Stimulated activated CD8-positive, alpha-beta memory T cell treated with anti-CD3 and anti-CD28 coated beads, Interleukin-4, amount 100 ng/mL, for 1 hour (primary cell): ENCODE data around the gene SLC38A7.
"Not testable (repeated sequence)": the region's sequence is repeated elsewhere in the genome, so short reads cannot be mapped to it uniquely, and the experiment has no call there.

Source experiments
- DNase-seq, 2 donors: peaks; one replicate each; pipeline ENCODE4 v3.0.0-alpha.2; 2020; ENCODE audit warnings: low read depth in 2 of 2, low spot score in 1 of 2

SLC38A7 gene

DNA sequence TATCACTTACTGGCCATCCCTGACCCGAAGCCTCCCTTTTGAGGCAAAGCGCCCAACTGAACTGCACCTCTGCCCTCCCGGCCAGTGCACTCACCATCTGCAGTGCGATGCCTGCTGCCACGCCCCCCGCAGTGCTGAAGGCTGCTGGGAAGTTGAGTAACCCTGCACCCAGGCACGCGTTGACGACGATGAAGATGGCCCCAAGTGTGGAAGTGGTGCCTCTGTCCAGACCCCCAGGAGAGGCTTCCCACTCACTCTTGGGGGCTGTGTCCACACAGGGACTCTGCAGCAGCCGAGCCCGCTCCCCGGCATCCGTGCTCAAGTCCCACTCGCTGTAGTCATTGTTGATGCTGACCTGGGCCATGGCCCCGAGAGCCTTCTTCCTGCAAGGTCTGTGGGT, 4.8 kb downstream of the SLC38A7 start:
- DNase-seq, result no peak

DNA sequence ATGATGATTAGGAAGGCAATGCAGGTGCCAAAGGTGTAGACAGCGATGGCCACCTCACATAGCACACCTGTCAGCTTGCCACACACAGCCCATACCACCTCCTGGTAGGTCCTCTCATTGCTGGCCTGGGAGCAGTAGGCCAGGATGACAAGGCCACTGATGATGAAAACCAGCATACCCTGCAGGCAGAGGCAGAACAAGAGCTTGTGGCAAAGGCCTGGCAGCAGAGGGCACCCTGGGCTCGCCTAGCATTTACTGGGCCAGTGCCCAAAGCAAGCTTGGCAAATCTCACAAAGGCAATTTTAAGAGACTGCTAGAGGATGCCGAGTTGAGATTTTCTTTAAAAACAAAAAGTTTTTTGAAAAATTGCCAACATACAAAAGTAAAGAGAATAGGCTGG, 5.9 kb downstream of the SLC38A7 start:
- DNase-seq, result no peak

DNA sequence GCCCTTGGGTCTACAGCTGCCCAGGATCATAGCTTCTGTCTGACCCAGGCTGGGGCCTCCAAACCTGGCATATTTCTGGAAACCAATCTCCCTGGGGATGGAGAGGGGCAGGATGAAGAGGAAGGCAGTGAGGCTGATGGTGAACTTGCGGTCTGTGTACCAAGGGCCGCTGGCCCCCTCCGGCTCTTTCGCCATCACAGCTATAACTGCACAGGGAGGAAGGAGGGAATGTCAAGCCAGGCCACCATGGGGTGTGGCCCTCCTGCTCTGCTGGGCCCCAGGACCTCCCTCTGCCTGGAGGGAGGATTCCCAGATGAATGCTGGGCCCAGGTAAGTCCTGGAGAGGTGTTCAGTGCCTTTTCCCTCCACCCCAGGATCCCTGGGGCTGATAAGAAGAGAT, 6.3 kb downstream of the SLC38A7 start:
- DNase-seq, result no peak

GRCh38 chr16:58670946-58671583, 13.5 kb downstream of the SLC38A7 start:
- no peak for DNase-seq

DNA sequence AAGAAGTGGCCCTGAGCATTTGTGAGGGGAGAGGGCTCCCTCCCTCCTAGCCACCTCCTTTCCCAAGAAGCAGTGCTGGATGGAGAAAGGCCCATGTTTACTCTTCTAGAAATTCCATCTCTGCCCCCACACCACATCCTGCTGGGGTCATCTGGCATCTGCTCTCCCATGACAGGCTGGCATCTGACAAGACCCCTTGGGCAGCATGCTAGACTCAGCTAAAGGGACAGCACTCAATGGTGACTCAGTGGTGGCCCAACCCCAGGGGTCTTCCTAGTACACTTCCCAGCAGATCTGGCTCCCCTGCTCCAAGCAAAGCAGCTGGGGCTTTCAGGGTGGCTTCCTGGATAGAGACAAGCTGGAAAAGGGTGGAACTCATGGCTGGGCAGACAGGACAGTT, 14.4 kb downstream of the SLC38A7 start:
- DNase-seq, result no peak

- no peak for DNase-seq
Measured at GRCh38 chr16:58665200-58665599, 19.4 kb downstream of the SLC38A7 start.

- DNase-seq, result no peak
Measured at GRCh38 chr16:58661199-58661830, 23.3 kb downstream of the SLC38A7 start.

- DNase-seq, result not testable (repeated sequence)
Measured at GRCh38 chr16:58659911-58660310, 24.7 kb downstream of the SLC38A7 start.

GRCh38 chr16:58658796-58659211, 25.8 kb downstream of the SLC38A7 start:
- no peak for DNase-seq

- no peak for DNase-seq
Measured at GRCh38 chr16:58656899-58657298, 27.7 kb downstream of the SLC38A7 start.

- no peak for DNase-seq
Measured at GRCh38 chr16:58655215-58655596, 29.4 kb downstream of the SLC38A7 start.

DNA sequence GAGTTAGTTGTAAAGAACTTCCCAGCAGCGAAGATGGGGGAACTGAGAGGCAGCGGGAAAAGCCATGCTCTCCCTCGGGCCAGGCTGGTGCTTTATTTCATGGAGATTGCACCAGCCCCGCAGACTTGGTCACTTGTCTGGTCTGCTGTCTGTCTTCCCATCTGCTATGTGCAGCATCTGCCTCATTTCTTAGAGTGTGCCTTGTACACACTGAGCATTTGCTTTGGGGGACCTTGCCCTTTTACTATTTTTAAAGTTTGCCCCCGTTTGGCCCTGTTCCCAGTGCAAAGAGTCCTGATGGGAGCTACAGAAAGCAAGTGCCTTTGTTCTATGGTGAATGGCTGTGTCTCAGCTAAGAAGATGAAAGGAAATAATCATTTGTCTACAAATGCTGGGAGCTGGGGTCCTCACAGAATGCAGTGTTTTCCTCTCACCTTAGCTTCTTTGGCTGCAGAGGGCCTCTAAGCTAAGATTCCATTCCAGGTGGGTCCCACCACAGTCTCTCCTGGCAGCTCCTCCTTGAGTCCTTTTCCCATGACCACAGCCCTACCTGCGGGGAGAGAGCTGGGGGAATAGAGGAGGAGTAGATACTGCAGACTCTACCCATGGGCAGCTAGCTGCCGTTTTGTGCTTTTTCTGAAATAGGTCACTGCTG, 29.9 kb downstream of the SLC38A7 start:
- DNase-seq, result no peak

GRCh38 chr16:58652741-58653140, 31.8 kb downstream of the SLC38A7 start:
- no peak for DNase-seq

- DNase-seq, result no peak
Measured at GRCh38 chr16:58651965-58652348, 32.6 kb downstream of the SLC38A7 start.

DNA sequence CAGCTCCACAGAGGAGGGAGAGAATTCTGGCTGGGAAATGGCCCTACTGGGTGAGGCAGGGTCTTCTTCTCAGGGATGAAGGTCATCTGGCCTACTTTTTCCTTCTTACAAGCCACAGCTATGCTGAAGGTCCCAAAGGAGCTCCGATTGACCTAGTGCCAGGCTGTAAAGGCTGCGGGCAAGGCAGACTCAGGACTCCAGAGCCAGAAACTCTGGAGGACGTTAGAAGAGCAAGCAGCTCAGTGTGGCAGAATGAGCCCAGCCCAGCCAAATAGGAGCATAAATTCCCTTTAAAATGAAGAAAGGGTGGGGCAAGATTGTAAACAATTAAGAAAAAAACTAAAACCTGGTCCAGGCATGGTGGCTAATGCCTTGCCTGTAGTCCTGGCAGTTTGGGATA, 34.9 kb downstream of the SLC38A7 start:
- no peak for DNase-seq

GRCh38 chr16:58647107-58647506, 37.5 kb downstream of the SLC38A7 start:
- DNase-seq, result no peak

- DNase-seq, result no peak
Measured at GRCh38 chr16:58644765-58645487, 39.6 kb downstream of the SLC38A7 start.

GRCh38 chr16:58644108-58644507, 40.5 kb downstream of the SLC38A7 start:
- DNase-seq, result no peak

DNA sequence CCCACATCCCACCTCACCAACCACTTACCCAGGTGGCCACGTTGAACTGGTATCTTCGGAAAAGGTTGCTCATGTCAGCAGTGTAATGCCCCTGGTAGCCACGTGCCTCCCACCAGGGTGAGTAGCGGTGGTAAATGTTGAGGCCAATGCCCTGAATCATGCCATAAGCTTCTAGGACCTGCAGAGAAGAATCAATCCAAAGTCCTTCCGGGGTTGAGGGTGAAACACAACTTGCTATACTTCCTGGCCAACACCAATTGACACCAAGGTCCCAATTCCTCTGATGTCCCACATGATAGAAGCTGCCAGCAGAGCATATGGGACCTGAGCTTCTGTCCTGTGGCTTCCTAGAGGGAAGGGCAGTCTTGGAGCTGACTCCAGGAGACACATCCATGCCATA, 43.6 kb downstream of the SLC38A7 start:
- no peak for DNase-seq

GRCh38 chr16:58639836-58640235, 44.7 kb downstream of the SLC38A7 start:
- no peak for DNase-seq

- no peak for DNase-seq
Measured at GRCh38 chr16:58639230-58639629, 45.3 kb downstream of the SLC38A7 start.
